Activated CD8-positive, alpha-beta memory T cell treated with anti-CD3 and anti-CD28 coated beads for 24 hours (primary cell): ENCODE measurements around the gene SERPINB4.
"Not testable (repeated sequence)": the region's sequence is repeated elsewhere in the genome, so short reads cannot be mapped to it uniquely, and the experiment has no call there.

Experiments
- DNase-seq: peaks from one replicate; pipeline ENCODE4 v3.0.0-alpha.2; 2020

SERPINB4 gene

GRCh38 chr18:63644142-63644541 is at the start of gene SERPINB4:
Gene SERPINB4, minus strand, starts transcription at chr18:63644256. Its CDS starts 679 bp downstream, at chr18:63643577.
- not testable (repeated sequence) for DNase-seq

- no peak for DNase-seq
These were observed 45.0 kb upstream of the SERPINB4 start for GRCh38 chr18:63689064-63689463.

- no peak for DNase-seq
These were observed 42.8 kb upstream of the SERPINB4 start for GRCh38 chr18:63686871-63687270.

GRCh38 chr18:63684718-63685117 is 40.7 kb upstream of the SERPINB4 start:
- no peak for DNase-seq

DNA sequence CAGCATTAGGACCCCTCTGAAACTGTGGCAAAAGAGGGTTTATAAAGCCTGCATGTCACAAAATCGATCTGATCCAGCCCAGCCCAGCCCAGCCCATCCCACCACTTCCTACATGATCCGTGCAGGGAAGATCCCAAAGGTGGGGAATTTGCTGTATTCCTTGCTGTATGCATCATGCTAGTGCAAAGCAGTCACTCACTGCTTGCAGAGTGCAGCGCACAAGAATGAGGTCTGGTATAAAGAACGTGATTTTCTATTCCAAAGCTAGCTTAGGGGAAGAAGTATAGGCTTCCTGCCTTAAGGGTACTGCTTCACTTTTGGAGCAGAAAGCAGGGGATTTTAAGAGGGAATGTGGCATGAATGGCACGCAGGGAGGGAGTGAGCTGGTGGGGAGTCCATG is 39.8 kb upstream of the SERPINB4 start:
- no peak for DNase-seq

- DNase-seq: no peak
These were observed 39.1 kb upstream of the SERPINB4 start for GRCh38 chr18:63683152-63683551.

- no peak for DNase-seq
These were observed 37.6 kb upstream of the SERPINB4 start for GRCh38 chr18:63681449-63682340.

DNA sequence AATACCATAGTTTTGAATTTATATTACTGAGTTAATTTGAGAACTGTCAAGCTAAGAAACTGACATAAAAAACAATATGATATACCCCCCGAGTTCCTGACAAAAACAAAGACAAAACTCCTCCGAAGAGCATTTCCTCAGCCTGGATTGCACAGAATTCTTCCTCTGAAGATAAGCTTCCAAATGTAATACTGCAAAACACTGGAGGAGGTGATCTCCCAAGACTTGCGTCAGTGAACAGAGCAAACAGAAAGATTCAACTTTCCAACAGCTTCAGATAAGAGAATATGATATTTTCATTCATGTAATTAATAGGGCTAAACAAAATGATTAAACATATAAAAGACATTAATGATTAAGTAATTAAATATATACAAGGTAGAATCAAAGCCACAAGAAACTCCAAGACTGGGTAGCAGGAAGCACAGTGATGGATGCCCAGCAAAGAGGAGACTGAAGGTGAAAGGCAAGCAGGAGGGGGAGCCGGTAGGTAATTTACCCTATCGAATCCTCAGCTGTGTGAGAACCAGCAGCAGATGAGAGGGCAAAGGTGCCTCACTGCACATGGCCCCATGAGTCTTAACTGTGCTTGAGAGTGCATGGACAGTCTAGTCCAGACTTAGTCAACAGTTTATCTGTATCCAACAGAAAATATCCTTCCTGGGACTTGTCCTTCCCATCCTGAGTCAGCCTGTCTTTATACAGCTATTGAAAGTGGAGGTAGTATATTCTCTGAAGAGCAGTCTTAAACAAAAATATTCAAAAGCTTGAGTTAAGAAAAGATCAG is 36.0 kb upstream of the SERPINB4 start:
- DNase-seq: no peak

GRCh38 chr18:63677500-63678225 is 33.6 kb upstream of the SERPINB4 start:
- DNase-seq: no peak

DNA sequence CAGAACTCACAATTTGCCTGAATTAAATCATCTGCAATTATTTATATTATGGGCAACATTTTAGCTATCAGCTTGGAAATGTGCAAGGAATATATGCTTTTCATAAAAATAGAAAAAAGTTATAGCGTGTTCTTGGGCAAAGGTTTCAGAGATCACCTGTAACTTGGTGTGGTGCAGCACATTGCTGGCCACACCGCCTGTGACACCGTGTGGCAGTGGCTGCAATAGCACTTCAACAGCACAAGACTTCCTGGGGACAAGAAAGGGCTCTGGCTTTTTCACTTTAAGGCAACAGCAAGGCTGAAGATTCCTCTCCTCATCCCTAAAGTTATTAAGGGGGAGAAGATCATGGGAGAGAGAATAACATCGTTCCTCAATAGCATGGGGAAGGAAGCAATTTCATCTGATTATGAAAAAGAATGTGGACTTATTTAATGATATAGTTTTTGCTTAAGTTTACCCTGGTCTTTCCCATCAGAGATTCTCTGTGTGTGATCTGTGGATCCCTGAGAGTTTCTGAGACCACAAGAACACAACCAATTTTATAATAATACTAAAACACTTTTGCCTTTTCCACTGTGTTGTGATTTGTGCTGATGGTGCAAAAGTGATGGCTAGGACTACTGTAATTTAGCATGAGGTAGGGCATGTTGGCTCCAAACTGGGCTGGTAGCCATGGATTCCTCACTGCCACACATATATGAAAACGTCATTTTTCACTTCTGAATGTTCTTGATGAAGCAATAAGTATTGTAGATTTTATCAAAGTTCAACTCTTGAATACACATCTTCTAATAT is 32.7 kb upstream of the SERPINB4 start:
- DNase-seq: no peak

- DNase-seq: no peak
These were observed 20.5 kb upstream of the SERPINB4 start for GRCh38 chr18:63664571-63664970.

DNA sequence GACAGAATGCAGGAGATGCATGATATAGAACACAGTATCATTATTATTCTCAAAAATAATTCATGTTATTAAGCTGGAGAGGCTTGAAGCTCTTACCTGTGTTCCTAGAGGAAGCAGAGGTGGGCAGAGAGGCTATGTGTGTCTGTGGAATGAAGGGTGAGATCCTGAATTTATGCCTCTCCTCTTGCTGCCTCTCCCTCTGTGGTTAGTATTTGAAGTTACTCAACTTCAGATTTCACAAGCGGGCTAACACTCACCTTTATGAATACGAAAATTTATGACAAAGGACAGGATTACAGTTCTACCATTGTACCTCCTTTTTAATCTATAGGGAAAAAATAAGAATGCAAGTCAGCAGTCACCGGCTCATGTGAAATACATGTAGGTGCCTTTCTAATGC is 17.7 kb upstream of the SERPINB4 start, which contains the start of gene SERPINB3:
SERPINB3 (minus strand) TSS at position 144 of the 400 bp plus-strand sequence. CDS start 677 bp downstream, outside the sequence.
- DNase-seq: not testable (repeated sequence)

- not testable (repeated sequence) for DNase-seq
These were observed 14.9 kb upstream of the SERPINB4 start for GRCh38 chr18:63658920-63659319.

DNA sequence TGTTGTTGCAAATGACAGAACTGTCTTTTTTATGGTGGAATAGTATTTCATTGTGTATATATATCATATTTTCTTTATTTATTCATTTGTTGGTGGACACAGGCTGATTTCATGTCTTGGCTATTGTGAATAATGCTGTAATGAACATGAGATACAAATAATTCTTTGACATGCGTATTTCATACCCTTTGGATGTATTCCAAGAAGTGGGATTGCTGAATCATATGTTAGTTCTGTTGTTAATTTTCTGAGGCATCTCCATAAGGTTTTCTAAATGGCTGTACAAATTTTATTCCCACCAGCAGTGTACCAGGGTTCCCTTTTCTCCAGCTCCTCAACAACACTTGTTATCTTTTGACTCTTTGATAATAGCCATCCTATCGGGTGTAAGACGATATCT is 6.2 kb upstream of the SERPINB4 start:
- DNase-seq: not testable (repeated sequence)

DNA sequence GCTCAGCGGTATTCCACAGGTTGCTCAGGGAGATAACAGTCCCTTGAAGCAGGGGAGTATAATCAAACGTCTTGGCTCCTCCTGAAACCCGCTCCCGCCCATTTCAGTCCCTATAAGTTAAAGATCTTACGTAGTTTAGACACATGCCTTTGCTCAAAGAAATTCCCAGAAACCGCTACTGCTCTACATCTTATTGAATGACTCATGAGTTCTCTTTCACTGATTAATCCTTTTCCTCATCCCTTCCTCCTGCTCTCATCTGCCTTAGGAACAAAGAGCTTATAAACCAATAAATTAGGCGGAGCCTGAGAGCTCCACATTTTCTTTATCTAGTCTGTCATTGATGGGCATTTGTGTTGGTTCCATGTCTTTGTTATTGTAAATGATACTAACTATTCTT is 4.2 kb upstream of the SERPINB4 start:
- DNase-seq: no peak

- DNase-seq: no peak
These were observed 2.9 kb upstream of the SERPINB4 start for GRCh38 chr18:63646936-63647335.

DNA sequence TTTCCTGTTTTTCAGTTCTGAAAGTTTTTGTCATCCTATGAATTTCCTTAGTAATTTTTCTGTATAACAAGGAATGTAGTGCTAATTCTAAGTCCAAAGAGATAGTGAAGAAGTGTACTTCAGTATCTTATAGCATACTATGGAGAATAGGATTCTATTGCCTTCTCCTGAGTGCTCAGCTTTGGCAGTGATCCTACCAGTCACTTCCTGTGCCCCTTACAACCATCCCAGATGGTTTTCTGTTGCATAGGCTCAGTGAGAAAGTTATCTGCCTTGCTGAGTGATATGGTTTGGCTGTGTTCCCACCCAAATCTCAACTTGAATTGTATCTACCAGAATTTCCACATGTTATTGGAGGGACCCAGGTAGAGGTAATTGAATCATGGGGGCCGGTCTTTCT is 638 bp upstream of the SERPINB4 start:
- not testable (repeated sequence) for DNase-seq

DNA sequence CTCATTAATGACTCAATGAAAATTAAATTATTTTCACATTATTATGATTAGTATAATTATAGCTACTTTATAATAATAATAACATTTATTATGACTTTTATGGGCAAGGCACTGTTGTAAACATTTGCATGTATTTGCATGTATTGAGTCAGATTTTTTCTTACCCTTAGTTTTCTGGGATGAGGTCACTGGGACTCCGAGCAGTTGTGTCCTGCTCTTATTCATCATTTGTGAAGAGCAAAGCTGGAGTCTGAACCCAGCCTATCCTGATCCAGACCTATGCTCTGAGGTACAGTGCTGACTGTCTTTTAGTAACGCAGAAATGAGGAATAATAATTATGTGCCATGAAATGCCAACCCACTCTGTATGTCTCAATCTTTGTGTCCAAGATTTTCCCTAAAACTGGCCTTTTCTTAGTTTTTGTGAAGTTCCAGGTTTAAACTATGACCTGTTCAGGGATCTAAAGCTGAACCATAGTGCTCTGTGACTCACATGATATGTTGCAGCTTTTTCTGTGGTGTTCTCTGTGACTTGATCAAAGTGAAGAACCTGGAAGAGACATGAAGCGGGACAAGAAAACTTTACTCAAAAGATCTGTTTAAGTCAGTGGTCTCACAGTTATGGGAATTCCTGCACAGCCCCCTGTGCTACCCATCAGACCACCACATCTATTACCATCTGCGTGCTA is 1.2 kb downstream of the SERPINB4 start:
- not testable (repeated sequence) for DNase-seq

DNA sequence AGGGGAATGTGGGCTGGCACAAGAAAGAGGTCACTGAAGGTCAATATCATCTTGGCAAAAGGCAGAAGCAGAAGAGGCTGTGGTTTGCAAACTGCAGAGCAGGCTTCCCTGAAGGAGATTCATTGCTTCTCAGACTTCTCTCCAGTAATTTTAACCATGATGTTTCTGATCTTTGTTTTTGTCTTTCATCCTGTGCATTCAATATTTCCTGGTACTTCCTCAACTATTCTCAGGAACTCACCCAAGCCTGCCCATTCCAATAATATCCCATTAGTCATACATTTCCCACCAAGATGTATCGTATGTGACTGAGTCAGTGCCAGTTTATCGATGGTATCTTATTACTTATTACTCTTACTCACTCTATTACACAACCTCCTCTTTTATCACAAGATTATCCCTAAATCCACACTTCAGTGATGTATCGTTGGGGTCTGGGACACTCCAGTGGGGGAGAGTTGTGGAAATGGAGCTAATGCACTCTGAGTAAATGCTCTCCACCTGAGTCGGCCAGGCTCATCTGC is 2.8 kb downstream of the SERPINB4 start:
- not testable (repeated sequence) for DNase-seq

- no peak for DNase-seq
These were observed 6.4 kb downstream of the SERPINB4 start for GRCh38 chr18:63637703-63638102.

GRCh38 chr18:63627819-63628218 is 16.2 kb downstream of the SERPINB4 start:
- no peak for DNase-seq
